GM23338 (cell line): Measurements from ENCODE around the gene GRM4. TPM values are rescaled to one million over a fixed set of nuclear protein-coding genes. Genes with fewer than 3 reads are reported as not detected.

Experiments used
- ATAC-seq: fragments of 200-7000 bp; cut with Tn5 transposase; 3 replicates; pipeline ENCODE4 v1.9.1; 2020
- DNase-seq: peaks from one replicate; pipeline ENCODE4 v3.0.0-alpha.2; 2015; ENCODE audit warnings: low spot score
- H2AFZ ChIP-seq: fragments of 200-600 bp; sonication (generic); 2 replicates; pipeline ENCODE4 v1.8.0; 2016; ENCODE audit warnings: antibody characterized with exemption, mild to moderate bottlenecking, moderate library complexity
- H3F3A ChIP-seq: fragments of 200-600 bp; sonication (generic); replicated peaks from 2 replicates; pipeline ENCODE4 v1.8.0; 2017; ENCODE audit warnings: antibody characterized with exemption, mixed run types, low read depth
- H3K27ac ChIP-seq: fragments of 200-600 bp; sonication (generic); 2 replicates; pipeline ENCODE4 v1.6.1; 2016; ENCODE audit warnings: low read depth
- H3K27me3 ChIP-seq: fragments of 200-600 bp; sonication (generic); 2 replicates; pipeline ENCODE4 v1.8.0; 2016; ENCODE audit warnings: mild to moderate bottlenecking, mixed run types, moderate library complexity; ENCODE audit not compliant: insufficient read depth
- H3K36me3 ChIP-seq: fragments of 200-600 bp; sonication (generic); 2 replicates; pipeline ENCODE4 v1.8.0; 2016; ENCODE audit warnings: mild to moderate bottlenecking; ENCODE audit not compliant: insufficient read depth
- H3K4me1 ChIP-seq: fragments of 200-600 bp; sonication (generic); 2 replicates; pipeline ENCODE4 v1.8.0; 2016; ENCODE audit warnings: mild to moderate bottlenecking, moderate library complexity; ENCODE audit not compliant: insufficient read depth
- H3K4me2 ChIP-seq: fragments of 200-600 bp; sonication (generic); 2 replicates; pipeline ENCODE4 v1.7.1; 2017; ENCODE audit warnings: mixed run types
- H3K4me3 ChIP-seq: fragments of 200-600 bp; sonication (generic); 2 replicates; pipeline ENCODE4 v1.6.1; 2016; ENCODE audit warnings: mixed run types
- H3K79me2 ChIP-seq: fragments of 200-600 bp; sonication (generic); replicated peaks from 2 replicates; pipeline ENCODE4 v1.8.0; 2017; ENCODE audit warnings: mild to moderate bottlenecking; ENCODE audit not compliant: insufficient read depth
- H3K9me2 ChIP-seq: fragments of 200-600 bp; sonication (generic); 2 replicates; pipeline ENCODE4 v1.8.0; 2017; ENCODE audit not compliant: insufficient read depth
- H4K20me1 ChIP-seq: fragments of 200-600 bp; sonication (generic); replicated peaks from 2 replicates; pipeline ENCODE4 v1.8.0; 2017; ENCODE audit warnings: mild to moderate bottlenecking; ENCODE audit not compliant: insufficient read depth
- H3K27ac Mint-ChIP-seq: 2 replicates; pipeline ENCODE4 v1.8.0; 2020; ENCODE audit warnings: inconsistent platforms, mild to moderate bottlenecking, moderate library complexity, mixed read lengths
- H3K27me3 Mint-ChIP-seq: 3 replicates; pipeline ENCODE4 v1.8.0; 2022; ENCODE audit warnings: low read depth, mild to moderate bottlenecking, moderate library complexity, mixed read lengths, inconsistent platforms; ENCODE audit not compliant: insufficient read depth, poor library complexity
- H3K36me3 Mint-ChIP-seq: 3 replicates; pipeline ENCODE4 v1.8.0; 2021; ENCODE audit warnings: low read depth, mild to moderate bottlenecking, inconsistent platforms, moderate library complexity, mixed read lengths
- H3K4me1 Mint-ChIP-seq: 3 replicates; pipeline ENCODE4 v1.8.0; 2020; ENCODE audit warnings: mild to moderate bottlenecking, inconsistent platforms, mixed read lengths
- H3K4me3 Mint-ChIP-seq: 3 replicates; pipeline ENCODE4 v1.8.0; 2021; ENCODE audit warnings: moderate library complexity, mild to moderate bottlenecking, inconsistent platforms, mixed read lengths
- H3K9me3 Mint-ChIP-seq: 3 replicates; pipeline ENCODE4 v1.8.0; 2020; ENCODE audit warnings: moderate library complexity, mild to moderate bottlenecking, inconsistent platforms, mixed read lengths
- CTCF ChIP-seq, 2 experiments: fragments of 200-600 bp in 1 of 2; sonication (generic) in 1 of 2; conservative IDR thresholded peaks; 2 replicates each; pipeline versions ENCODE4 v1.5.1 to v1.6.1; 2016 to 2017; ENCODE audit warnings: antibody characterized with exemption in 2 of 2, low read depth in 2 of 2, mild to moderate bottlenecking in 2 of 2, moderate library complexity in 1 of 2
- ETS1 ChIP-seq: IDR thresholded peaks from 2 replicates; pipeline ENCODE4 v1.6.1; 2016; ENCODE audit warnings: antibody characterized with exemption
- EZH2 ChIP-seq: fragments of 200-600 bp; sonication (generic); IDR thresholded peaks from one replicate; pipeline ENCODE4 v1.8.0; 2017; ENCODE audit warnings: antibody characterized with exemption, mild to moderate bottlenecking, low read depth; ENCODE audit not compliant: unreplicated experiment
- JUNB ChIP-seq: IDR thresholded peaks from one replicate; pipeline ENCODE4 v1.6.1; 2016; ENCODE audit warnings: antibody characterized with exemption; ENCODE audit not compliant: unreplicated experiment
- NANOG ChIP-seq: IDR thresholded peaks from 2 replicates; pipeline ENCODE4 v1.6.1; 2016; ENCODE audit warnings: antibody characterized with exemption, borderline replicate concordance
- POLR2AphosphoS5 ChIP-seq: IDR thresholded peaks from 2 replicates; pipeline ENCODE4 v1.6.1; 2016; ENCODE audit warnings: antibody characterized with exemption, low read depth
- REST ChIP-seq: IDR thresholded peaks from one replicate; pipeline ENCODE4 v1.6.1; 2018; ENCODE audit warnings: antibody characterized with exemption; ENCODE audit not compliant: unreplicated experiment
- STAT1 ChIP-seq: IDR thresholded peaks from one replicate; pipeline ENCODE4 v1.6.1; 2016; ENCODE audit warnings: antibody characterized with exemption; ENCODE audit not compliant: unreplicated experiment
- ZNF462 ChIP-seq: fragments of 250-450 bp; sonication (Bioruptor Pico); IDR thresholded peaks from 2 replicates; pipeline ENCODE4 v1.5.0; 2020; ENCODE audit warnings: mild to moderate bottlenecking, moderate library complexity
- polyA plus RNA-seq: library from polyadenylated mRNA; unstranded; fragments of >200 nt; fragmentation: Nextera tagmentation; extraction: Ambion mirVana; gene quantifications from 2 replicates; pipeline ENCODE4 v1.2.1, GENCODE V29; 2016
- total RNA-seq: library from RNA; depleted of rRNA; stranded (reverse); fragments of >200 nt; shearing (Covaris generic); gene quantifications from 2 replicates; pipeline ENCODE4 v1.2.3, GENCODE V29; 2014

Gene GRM4
- total and polyA plus RNA-seq, 2 experiments from 2014 or later: 7.0 to 30.6 TPM

GRCh38 chr6:34132486-34133185, 13.3 kb downstream of the GRM4 start (continued):
- TF ChIP-seq REST: peak; percentile 96
- TF ChIP-seq POLR2AphosphoS5: no peak
- no peak for TF ChIP-seq NANOG
- no peak for TF ChIP-seq CTCF (conservative IDR thresholded peaks at IDR 0.05; ENCODE audit: low read depth in 2 of 2)
- no peak for TF ChIP-seq JUNB
- TF ChIP-seq ETS1: no peak
- TF ChIP-seq EZH2: no peak
- no peak for TF ChIP-seq STAT1

- Histone ChIP-seq H3K36me3 (no peaks in the 10 kb centered on the region), H3K4me2 (peak overlapping the region; percentile 76), H3K4me1 (peaks cover 61% of the 10 kb centered on the region), H3K4me3 (peak overlapping the region; percentile 45), H4K20me1 (no peaks in the 10 kb centered on the region), H3K27me3 (no peaks in the 10 kb centered on the region), H2AFZ (no peak overlapping the region), H3F3A (peaks cover 31% of the 10 kb centered on the region), H3K27ac (peak overlapping the region; percentile 97), H3K79me2 (peaks cover 20% of the 10 kb centered on the region; the same call in 1 of the 2 replicates), H3K9me2 (no peaks in the 10 kb centered on the region)
- Mint-ChIP-seq H3K36me3 (peaks cover 17% of the 10 kb centered on the region), H3K4me3 (peak overlapping the region; percentile 61), H3K27ac (peak overlapping the region; percentile 85), H3K9me3 (no peaks in the 10 kb centered on the region; the same call in 2 of the 3 replicates), H3K27me3 (peaks cover 35% of the 10 kb centered on the region), H3K4me1 (peaks cover 85% of the 10 kb centered on the region)
- peak; percentile 71 for ATAC-seq
- peak; percentile 84 for DNase-seq
- TF ChIP-seq ZNF462: no peak
- TF ChIP-seq POLR2AphosphoS5: no peak
- TF ChIP-seq NANOG: peak; percentile 36; the same call in 1 of the 2 replicates
Observed at GRCh38 chr6:34131326-34132290, 14.3 kb downstream of the GRM4 start.
